COLO829 (cell line): ENCODE measurements around the gene NOL6.
"Not testable (repeated sequence)": the region's sequence is repeated elsewhere in the genome, so short reads cannot be mapped to it uniquely, and the experiment has no call there.

Source experiments
- DNase-seq: peaks from one replicate; pipeline ENCODE4 v3.0.0; 2012; ENCODE audit warnings: low spot score

NOL6 gene, protein sequence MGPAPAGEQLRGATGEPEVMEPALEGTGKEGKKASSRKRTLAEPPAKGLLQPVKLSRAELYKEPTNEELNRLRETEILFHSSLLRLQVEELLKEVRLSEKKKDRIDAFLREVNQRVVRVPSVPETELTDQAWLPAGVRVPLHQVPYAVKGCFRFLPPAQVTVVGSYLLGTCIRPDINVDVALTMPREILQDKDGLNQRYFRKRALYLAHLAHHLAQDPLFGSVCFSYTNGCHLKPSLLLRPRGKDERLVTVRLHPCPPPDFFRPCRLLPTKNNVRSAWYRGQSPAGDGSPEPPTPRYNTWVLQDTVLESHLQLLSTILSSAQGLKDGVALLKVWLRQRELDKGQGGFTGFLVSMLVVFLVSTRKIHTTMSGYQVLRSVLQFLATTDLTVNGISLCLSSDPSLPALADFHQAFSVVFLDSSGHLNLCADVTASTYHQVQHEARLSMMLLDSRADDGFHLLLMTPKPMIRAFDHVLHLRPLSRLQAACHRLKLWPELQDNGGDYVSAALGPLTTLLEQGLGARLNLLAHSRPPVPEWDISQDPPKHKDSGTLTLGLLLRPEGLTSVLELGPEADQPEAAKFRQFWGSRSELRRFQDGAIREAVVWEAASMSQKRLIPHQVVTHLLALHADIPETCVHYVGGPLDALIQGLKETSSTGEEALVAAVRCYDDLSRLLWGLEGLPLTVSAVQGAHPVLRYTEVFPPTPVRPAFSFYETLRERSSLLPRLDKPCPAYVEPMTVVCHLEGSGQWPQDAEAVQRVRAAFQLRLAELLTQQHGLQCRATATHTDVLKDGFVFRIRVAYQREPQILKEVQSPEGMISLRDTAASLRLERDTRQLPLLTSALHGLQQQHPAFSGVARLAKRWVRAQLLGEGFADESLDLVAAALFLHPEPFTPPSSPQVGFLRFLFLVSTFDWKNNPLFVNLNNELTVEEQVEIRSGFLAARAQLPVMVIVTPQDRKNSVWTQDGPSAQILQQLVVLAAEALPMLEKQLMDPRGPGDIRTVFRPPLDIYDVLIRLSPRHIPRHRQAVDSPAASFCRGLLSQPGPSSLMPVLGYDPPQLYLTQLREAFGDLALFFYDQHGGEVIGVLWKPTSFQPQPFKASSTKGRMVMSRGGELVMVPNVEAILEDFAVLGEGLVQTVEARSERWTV

DNA sequence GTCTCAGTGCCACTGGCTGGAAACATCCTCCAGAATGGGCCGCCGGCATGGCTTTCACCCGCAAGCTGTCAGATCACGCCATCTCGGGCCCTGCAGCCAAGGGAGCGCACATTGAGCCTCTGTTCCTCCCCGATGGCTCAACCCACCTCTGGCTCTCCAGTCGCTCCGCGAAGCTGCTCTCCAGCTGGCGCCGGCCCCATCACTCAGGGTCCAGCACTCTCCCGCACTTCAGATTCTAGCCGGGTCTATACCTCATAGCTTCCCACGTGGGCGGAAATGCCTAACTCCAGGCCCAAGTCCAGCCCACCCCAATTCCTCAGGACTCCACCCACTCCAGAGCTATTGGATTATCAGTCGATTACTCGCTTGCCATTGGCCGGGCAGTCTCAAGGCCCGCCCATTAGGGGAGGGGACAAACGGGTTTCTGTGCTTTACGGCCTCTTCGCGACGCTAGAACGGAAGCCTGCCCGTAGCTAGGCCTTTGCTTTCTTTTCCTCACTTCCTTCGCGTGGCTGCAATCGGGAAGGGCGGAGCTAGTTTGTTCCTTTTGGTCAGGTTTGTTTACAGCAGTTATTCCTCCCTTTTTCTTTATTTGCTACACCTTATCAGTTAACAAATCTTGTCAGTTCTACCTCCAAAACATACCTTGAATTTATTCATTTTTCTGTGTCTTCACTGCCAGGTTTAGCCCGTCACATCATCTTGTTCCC, at the start of gene NOL6:
Gene NOL6 (minus strand): TSS at position 282 of the 710 bp plus-strand sequence. CDS start 82 bp downstream, at position 200.
- DNase-seq = peak; percentile 99

- DNase-seq = not testable (repeated sequence)
These were observed 48.1 kb upstream of the NOL6 start for GRCh38 chr9:33521861-33522260.

DNA sequence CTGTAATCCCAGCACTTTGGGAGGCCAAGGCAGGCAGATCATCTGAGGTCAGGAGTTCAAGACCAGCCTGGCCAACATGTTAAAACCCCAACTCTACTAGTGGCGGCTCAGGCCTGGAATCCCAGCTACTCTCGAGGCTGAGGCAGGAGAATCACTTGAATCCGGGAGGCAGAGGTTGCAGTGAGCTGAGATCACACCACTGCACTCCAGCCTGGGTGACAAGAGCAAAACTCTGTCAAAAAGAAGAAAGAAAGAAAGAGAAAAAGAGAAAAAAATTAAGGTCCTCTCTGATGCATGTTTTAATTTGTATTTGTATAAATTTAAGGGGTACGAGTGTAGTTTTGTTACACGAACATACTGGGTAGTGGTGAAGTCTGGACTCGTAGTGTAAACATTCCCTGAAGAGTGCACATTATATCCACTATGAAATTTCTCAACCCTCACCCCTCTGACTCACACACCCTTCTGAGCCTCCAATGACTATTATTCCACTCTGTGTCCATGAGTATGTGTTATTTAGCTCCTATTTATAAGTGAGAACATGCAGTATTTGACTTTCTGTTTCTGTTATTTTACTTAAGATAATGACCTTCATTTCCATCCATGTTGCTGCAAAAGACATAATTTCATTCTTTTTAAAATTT, 44.3 kb upstream of the NOL6 start:
- DNase-seq = not testable (repeated sequence)

GRCh38 chr9:33517373-33517772, 43.6 kb upstream of the NOL6 start:
- DNase-seq = peak; percentile 28

- DNase-seq = not testable (repeated sequence)
These were observed 42.7 kb upstream of the NOL6 start for GRCh38 chr9:33516397-33516796.

- not testable (repeated sequence) for DNase-seq
These were observed 41.7 kb upstream of the NOL6 start for GRCh38 chr9:33515342-33515995.

DNA sequence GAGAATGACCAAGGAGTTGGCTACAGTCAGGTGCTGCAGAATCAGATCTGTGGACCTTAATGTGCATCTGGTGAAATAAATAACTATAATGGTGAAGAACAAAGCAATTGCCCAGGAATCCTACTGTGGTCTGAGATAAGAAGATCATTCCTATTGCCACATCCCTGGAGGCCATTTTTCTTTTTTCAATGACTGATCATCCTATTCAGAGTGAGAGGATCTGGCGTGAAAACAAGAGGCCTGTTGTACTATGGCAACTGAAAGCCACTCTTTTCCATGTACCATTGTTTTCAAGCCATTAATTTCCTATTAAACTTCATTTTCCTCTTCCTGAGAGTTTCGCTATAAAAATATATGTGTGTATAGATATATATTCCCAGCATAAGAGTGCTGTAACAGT, 38.8 kb upstream of the NOL6 start:
- DNase-seq = peak; percentile 57

DNA sequence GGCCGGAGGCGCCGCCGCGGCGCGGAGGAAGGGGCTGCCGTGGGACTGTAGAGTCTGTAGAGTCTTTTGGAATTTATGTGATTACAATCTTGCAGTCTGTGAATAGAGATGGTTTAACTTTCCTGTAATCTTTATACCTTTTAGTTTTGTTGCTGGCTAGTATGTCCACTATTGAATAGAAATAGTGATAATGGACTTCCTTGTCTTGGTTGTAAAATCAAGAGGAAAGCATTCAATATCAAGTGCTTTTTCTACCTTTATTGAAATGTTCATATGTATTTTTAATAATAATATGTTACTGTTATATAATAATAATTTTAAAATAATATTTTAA, 37.4 kb upstream of the NOL6 start:
- DNase-seq = not testable (repeated sequence)

- DNase-seq = peak; percentile 10
These were observed 36.8 kb upstream of the NOL6 start for GRCh38 chr9:33510262-33511183.

GRCh38 chr9:33506626-33507370, 33.1 kb upstream of the NOL6 start:
- DNase-seq = peak; percentile 64

- DNase-seq = peak; percentile 10
These were observed 24.7 kb upstream of the NOL6 start for GRCh38 chr9:33498387-33498786.

DNA sequence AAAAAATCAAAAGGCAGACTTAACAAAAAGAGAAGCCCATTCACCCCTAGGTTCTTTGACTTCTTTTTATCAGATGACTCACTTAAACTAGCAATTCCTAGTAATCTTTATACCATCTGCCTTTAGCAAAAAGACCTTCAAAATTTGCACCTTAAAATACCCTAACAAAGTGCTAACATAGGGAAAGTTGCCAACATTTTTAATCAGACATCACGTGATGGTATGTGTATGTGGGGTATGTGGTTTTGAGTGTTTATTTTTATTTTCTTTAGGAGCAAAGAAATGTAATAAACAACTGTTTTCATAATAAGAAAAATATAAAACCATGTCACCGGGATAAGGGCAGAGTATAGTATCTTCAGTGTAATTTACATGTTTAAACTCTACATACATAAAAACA, 20.1 kb upstream of the NOL6 start:
- DNase-seq = not testable (repeated sequence)

DNA sequence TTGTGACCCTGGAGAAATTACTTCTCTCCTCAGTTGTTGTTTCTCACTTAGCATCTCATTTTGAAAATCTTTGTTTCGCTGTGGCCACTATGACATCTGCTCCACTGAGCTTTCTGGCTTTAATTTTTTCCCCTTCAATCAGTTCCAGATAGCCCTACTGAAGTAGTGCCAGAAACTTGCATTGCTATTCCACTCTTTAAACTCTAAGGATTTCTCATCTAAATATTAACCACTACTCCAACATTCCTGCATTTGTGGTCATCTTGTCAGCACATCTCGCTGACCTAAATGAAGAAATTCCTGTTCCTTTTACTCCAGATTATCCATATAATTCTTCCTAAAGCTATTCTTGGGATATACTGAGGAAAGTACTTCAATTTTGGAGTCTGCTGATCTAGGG, 15.3 kb upstream of the NOL6 start:
- no peak for DNase-seq

DNA sequence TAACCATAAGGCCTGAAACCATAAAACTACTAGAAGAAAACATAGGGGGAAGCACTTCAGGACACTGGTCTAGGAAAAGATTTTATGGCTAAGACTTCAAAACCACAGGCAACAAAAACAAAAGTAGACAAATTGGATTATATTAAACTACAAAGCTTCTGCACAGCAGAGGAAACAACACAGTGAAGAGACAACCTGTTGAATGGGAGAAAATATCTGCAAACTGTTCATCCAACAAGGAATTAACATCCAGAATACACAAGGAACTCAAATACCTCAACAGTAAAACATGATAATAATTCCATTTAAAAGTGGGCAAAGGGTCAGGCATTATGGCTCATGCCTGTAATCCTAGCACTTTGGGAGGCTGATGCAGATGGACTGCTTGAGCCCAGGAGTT, 11.6 kb upstream of the NOL6 start:
- not testable (repeated sequence) for DNase-seq

DNA sequence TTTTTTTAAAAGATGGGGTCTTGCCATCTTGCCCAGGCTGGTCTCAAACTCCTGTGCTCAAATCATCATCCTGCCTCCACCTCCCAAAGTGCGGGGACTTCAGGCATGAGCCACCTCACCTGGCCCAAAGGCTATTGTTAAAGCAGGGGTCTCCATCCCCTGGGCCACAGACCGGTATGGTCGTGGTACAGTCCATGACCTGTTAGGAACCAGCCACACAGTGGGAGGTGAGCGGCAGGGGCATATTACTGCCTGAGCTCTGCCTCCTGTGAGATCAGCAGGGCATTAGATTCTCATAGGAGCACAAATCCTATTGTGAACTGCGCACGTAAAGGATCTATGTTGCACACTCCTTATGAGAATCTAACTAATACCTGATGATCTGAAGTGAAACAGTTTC, 7.3 kb upstream of the NOL6 start:
- DNase-seq = no peak

- DNase-seq = no peak
These were observed 6.4 kb upstream of the NOL6 start for GRCh38 chr9:33480106-33480505.

DNA sequence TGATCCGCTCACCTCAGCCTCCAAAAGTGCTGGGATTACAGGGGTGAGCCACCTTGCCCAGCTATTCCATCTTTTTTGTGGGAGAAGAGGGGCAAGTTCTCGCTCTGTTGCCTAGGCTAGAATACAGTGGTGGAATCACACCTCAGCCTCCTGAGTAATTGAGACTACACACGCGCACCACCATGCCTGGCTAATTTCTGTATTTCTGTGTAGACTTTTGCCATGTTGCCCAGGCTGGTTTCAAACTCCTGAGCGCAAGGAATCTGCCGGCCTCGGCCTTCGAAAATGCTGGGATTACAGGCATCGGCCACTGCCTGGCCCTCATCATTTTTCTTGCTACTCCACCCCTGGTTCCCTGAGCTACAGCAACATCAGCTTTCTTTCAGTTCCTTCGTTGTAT, 2.8 kb upstream of the NOL6 start:
- no peak for DNase-seq

- DNase-seq = no peak
These were observed 1.6 kb upstream of the NOL6 start for GRCh38 chr9:33475357-33475756.
